Adrenal gland (tissue), 5 donors: ENCODE results near the gene RNF215.

Source experiments
- CTCF ChIP-seq, 6 experiments: fragments of 450-650 bp in 4 of 6; fragments of 200-600 bp in 2 of 6; sonication (generic) in 1 of 6; IDR thresholded peaks; 1 replicate in 5 of 6; 2 replicates in 1 of 6; pipeline versions ENCODE4 v1.5.1 to v1.8.0; 2016 to 2021; ENCODE audit warnings: antibody characterized with exemption in 6 of 6, mild to moderate bottlenecking in 2 of 6, moderate library complexity in 1 of 6
- POLR2A ChIP-seq, 2 donors: fragments of 450-650 bp; IDR thresholded peaks; one replicate each; pipeline ENCODE4 v1.6.1; 2017; ENCODE audit warnings: antibody characterized with exemption in 2 of 2, mild to moderate bottlenecking in 2 of 2, moderate library complexity in 1 of 2
- donor health status: DM: no; HTN: no; CAD: no.

- TF ChIP-seq CTCF (IDR thresholded peaks at IDR 0.05), result no peak
- TF ChIP-seq POLR2A (IDR thresholded peaks at IDR 0.05), result peak in 1 of 2 donors; percentile 28
These were observed 38.6 kb upstream of the RNF215 start, which contains the start of gene MTFP1 for GRCh38 chr22:30425616-30426387.
